Measurements from ENCODE around the gene DMRTC2. TPM values are rescaled to one million over a fixed set of nuclear protein-coding genes. Genes with fewer than 3 reads are reported as not detected.

The DMRTC2 gene
- total RNA-seq, 1 experiment from 2014 or later = not detected

DNA sequence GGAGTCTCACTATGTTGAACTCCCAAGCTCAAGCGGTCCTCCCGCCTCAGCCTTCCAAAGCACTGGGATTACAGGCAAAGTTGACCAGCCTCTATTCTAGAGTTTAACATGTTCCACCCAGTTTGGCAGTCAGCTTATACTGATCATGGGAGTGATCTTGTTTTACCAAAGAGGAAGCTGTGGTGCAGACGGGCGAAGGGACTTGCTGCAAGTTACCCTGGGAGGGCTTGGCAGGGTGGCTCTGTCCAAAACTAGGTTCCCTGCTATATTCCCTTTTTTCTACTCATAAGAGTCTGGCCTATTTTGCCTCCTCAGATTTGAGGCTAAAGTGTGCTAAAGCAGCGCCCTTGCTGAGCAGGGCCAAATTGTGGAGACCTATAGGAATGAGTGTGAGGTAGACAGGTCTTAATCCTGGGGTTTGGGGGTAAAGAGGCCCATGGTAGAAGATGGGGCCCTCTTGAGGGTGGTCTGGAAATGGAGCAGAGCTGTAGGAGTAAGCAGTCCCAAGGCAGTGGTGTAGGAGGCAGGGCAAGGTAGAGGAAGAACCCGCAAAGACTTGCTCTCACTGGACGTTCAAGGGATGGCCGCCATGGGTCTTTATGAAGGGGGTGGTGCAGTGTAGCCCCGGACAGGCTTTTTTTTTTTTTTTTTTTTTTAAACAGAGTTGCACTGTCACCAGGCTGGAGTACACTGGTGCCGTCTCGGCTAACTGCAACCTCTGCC lies 18.5 kb downstream of the DMRTC2 start:
- RAD21 ChIA-PET (ENCODE audit: low non-redundant PET in 1 of 2, low total read pairs in 2 of 2, uncharacterized antibody in 2 of 2, unreplicated experiment in 2 of 2) = no interaction called here
- TF ChIP-seq EGR1 (IDR thresholded peaks at IDR 0.05; ENCODE audit: low read depth) = no peak
- TF ChIP-seq, protein P1, sequence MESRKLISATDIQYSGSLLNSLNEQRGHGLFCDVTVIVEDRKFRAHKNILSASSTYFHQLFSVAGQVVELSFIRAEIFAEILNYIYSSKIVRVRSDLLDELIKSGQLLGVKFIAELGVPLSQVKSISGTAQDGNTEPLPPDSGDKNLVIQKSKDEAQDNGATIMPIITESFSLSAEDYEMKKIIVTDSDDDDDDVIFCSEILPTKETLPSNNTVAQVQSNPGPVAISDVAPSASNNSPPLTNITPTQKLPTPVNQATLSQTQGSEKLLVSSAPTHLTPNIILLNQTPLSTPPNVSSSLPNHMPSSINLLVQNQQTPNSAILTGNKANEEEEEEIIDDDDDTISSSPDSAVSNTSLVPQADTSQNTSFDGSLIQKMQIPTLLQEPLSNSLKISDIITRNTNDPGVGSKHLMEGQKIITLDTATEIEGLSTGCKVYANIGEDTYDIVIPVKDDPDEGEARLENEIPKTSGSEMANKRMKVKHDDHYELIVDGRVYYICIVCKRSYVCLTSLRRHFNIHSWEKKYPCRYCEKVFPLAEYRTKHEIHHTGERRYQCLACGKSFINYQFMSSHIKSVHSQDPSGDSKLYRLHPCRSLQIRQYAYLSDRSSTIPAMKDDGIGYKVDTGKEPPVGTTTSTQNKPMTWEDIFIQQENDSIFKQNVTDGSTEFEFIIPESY (IDR thresholded peaks at IDR 0.05; ENCODE audit: extremely low read depth, insufficient replicate concordance, low read length) = no peak
- no peak for TF ChIP-seq CEBPB (IDR thresholded peaks at IDR 0.05; ENCODE audit: low read depth)
- no peak for TF ChIP-seq SP1 (IDR thresholded peaks at IDR 0.05; ENCODE audit: low read depth)
- TF ChIP-seq RAD21 (IDR thresholded peaks at IDR 0.05; ENCODE audit: low read depth) = no peak
- TF ChIP-seq MAX (IDR thresholded peaks at IDR 0.05) = no peak
- TF ChIP-seq CTCF (IDR thresholded peaks at IDR 0.05 in 2 of 3, conservative IDR thresholded peaks at IDR 0.05 in 1 of 3; ENCODE audit: borderline replicate concordance in 1 of 3, insufficient read depth in 1 of 3, low read depth in 2 of 3, low read length in 2 of 3) = no peak
- no peak for TF ChIP-seq CBX3 (IDR thresholded peaks at IDR 0.05; ENCODE audit: low read depth)
- no peak for TF ChIP-seq ELF1 (IDR thresholded peaks at IDR 0.05; ENCODE audit: borderline replicate concordance, low read depth)
- no peak for TF ChIP-seq REST (IDR thresholded peaks at IDR 0.05; ENCODE audit: low read depth)
- no peak for TF ChIP-seq TCF7L2 (IDR thresholded peaks at IDR 0.05; ENCODE audit: borderline replicate concordance, extremely low read depth, insufficient read depth, insufficient read length)
- no peak for TF ChIP-seq EZH2phosphoT487 (IDR thresholded peaks at IDR 0.05; ENCODE audit: borderline replicate concordance)
- POLR2A ChIA-PET = interaction anchor here (1.4 to 1.5 kb wide), 2 partner anchors 10 to 21 kb away, joined by 4 read pairs; no protein-coding TSS in a partner anchor
- peaks cover 64 to 75% of the 10 kb centered on the region in 2 experiments for H3K36me3 ChIP-seq (ENCODE audit: control insufficient read depth in 1 of 2, insufficient read depth in 2 of 2, low read length in 2 of 2)
- H3K27ac ChIP-seq (ENCODE audit: low read depth, low read length) = peak overlapping the region; percentile 99
- no peak for ATAC-seq
- CTCF ChIA-PET = no interaction called here
- H3K9me2 ChIP-seq (ENCODE audit: insufficient read depth) = no peaks in the 10 kb centered on the region
- H3K4me1 ChIP-seq (ENCODE audit: control insufficient read depth in 1 of 2, insufficient read depth in 2 of 2, low read length in 2 of 2) = peaks cover 26 to 70% of the 10 kb centered on the region in 2 experiments
- intact Hi-C loops (cut with micrococcal nuclease) = no loop called here
- no peak for DNase-seq (ENCODE audit: low read depth, low spot score)
- peak overlapping the region; percentile 88 for H3K4me2 ChIP-seq (ENCODE audit: low read length)
- H2AFZ ChIP-seq (ENCODE audit: low read depth, low read length, poor library complexity, severe bottlenecking) = no peak overlapping the region
- no TSS peak for BruUV-seq (replicated peaks)
- no peaks in the 10 kb centered on the region for H3K9me3 ChIP-seq (ENCODE audit: control insufficient read depth in 1 of 2, insufficient read depth in 1 of 2, low read depth in 1 of 2, low read length in 2 of 2)
- no peak overlapping the region for H3K4me3 ChIP-seq (replicated peaks in 1 of 2; ENCODE audit: low read depth in 1 of 2, low read length in 2 of 2)
- H3K79me2 ChIP-seq (ENCODE audit: insufficient read depth, low read length) = peaks cover 81% of the 10 kb centered on the region
- no peaks in the 10 kb centered on the region for H3K27me3 ChIP-seq (ENCODE audit: insufficient read depth, low read length)
- H4K20me1 ChIP-seq (ENCODE audit: insufficient read depth) = peaks cover 42% of the 10 kb centered on the region; the same call in 1 of the 2 replicates
- peak overlapping the region; percentile 18; the same call in 1 of the 2 replicates for H3K9ac ChIP-seq (ENCODE audit: low read length)

Data from HCT116 (cell line).